K562 (cell line): ENCODE results near the gene SCYL1. TPM values are rescaled to one million over a fixed set of nuclear protein-coding genes. Genes with fewer than 3 reads are reported as not detected.

Source experiments
- AFF1 ChIP-seq, 2 experiments: fragments of 450-650 bp; IDR thresholded peaks; 2 replicates each; pipeline ENCODE4 v1.6.1; 2018; ENCODE audit warnings: mild to moderate bottlenecking in 2 of 2, low read depth in 1 of 2; ENCODE audit not compliant: partially characterized antibody in 2 of 2
- CBX1 ChIP-seq: sonication (generic); IDR thresholded peaks from 2 replicates; pipeline ENCODE4 v1.6.1; 2016; ENCODE audit warnings: antibody characterized with exemption, low read depth, mild to moderate bottlenecking
- CEBPB ChIP-seq: fragments of 450-650 bp; IDR thresholded peaks from 2 replicates; pipeline ENCODE4 v1.6.1; 2016; ENCODE audit warnings: missing genetic modification characterization, missing compliant biosample characterization
- E2F5 ChIP-seq: sonication (generic); formaldehyde crosslinking; IDR thresholded peaks from 2 replicates; pipeline ENCODE4 v1.8.0; 2022; ENCODE audit warnings: mild to moderate bottlenecking, missing genetic modification reagents
- GTF2F1 ChIP-seq: IDR thresholded peaks from 2 replicates; pipeline ENCODE4 v1.6.1; 2011; ENCODE audit warnings: low read depth, low read length, improper control_type of control experiment
- HMG20A ChIP-seq: fragments of 450-650 bp; formaldehyde crosslinking; conservative IDR thresholded peaks from 2 replicates; pipeline ENCODE4 v1.4.0; 2020; ENCODE audit warnings: mild to moderate bottlenecking, mixed read lengths
- KHSRP ChIP-seq: fragments of 450-650 bp; IDR thresholded peaks from 2 replicates; pipeline ENCODE4 v1.6.1; 2017
- KLF1 ChIP-seq: fragments of 450-650 bp; IDR thresholded peaks from 2 replicates; pipeline ENCODE4 v1.6.1; 2016; ENCODE audit warnings: missing genetic modification characterization, missing compliant biosample characterization
- KLF10 ChIP-seq: fragments of 250-450 bp; sonication (Bioruptor Pico); IDR thresholded peaks from 2 replicates; pipeline ENCODE4 v1.6.1; 2021; ENCODE audit warnings: matching md5 sums
- MAFK ChIP-seq: IDR thresholded peaks from 2 replicates; pipeline ENCODE4 v1.6.1; 2011; ENCODE audit warnings: low read length, improper control_type of control experiment
- MBD2 ChIP-seq: sonication (generic); IDR thresholded peaks from 2 replicates; pipeline ENCODE4 v1.6.1; 2016; ENCODE audit warnings: low read depth, borderline replicate concordance
- OTX1 ChIP-seq: fragments of 450-650 bp; formaldehyde crosslinking; IDR thresholded peaks from 2 replicates; pipeline ENCODE4 v1.4.0; 2022; ENCODE audit warnings: mild to moderate bottlenecking
- PHF21A ChIP-seq: fragments of 450-650 bp; IDR thresholded peaks from 2 replicates; pipeline ENCODE4 v1.6.1; 2017; ENCODE audit warnings: low read depth, borderline replicate concordance
- PTRF ChIP-seq: fragments of 450-650 bp; IDR thresholded peaks from 2 replicates; pipeline ENCODE4 v1.6.1; 2016; ENCODE audit warnings: mild to moderate bottlenecking, missing genetic modification characterization, missing compliant biosample characterization
- RAD51 ChIP-seq: fragments of 450-650 bp; IDR thresholded peaks from 2 replicates; pipeline ENCODE4 v1.7.1; 2016; ENCODE audit warnings: low read depth, mild to moderate bottlenecking, borderline replicate concordance
- RBM14 ChIP-seq: fragments of 200-400 bp; formaldehyde crosslinking; IDR thresholded peaks from 2 replicates; pipeline ENCODE4 v1.6.1; 2018; ENCODE audit warnings: low read depth, mild to moderate bottlenecking, low read length, moderate library complexity, borderline replicate concordance; ENCODE audit not compliant: insufficient read depth
- TRIM25 ChIP-seq: fragments of 450-650 bp; IDR thresholded peaks from 2 replicates; pipeline ENCODE4 v1.7.0; 2016; ENCODE audit warnings: borderline replicate concordance
- ZEB2 ChIP-seq: fragments of 450-650 bp; IDR thresholded peaks from 2 replicates; pipeline ENCODE4 v1.6.1; 2016
- ZHX1 ChIP-seq: fragments of 150-350 bp; conservative IDR thresholded peaks from 2 replicates; pipeline ENCODE4 v1.6.1; 2014; ENCODE audit warnings: low read length
- ZNF274 ChIP-seq: IDR thresholded peaks from 2 replicates; pipeline ENCODE4 v1.6.1; 2011; ENCODE audit warnings: low read depth, mild to moderate bottlenecking, low read length, moderate library complexity, borderline replicate concordance
- polyA plus RNA-seq, 8 experiments: library from polyadenylated mRNA; depleted of rRNA in 4 of 8; stranded (reverse) in 5 of 8; unstranded in 3 of 8; fragments of >200 nt; fragmentation: Nextera tagmentation in 2 of 8; fragmentation: Illumina TruSeq in 1 of 8; extraction: Ambion mirVana in 2 of 8; extraction: Trizol in 1 of 8; gene quantifications; 2 replicates each; pipeline versions ENCODE4 v1.2.1 to v1.2.3, GENCODE V29; 2011 to 2014; ENCODE audit warnings: inconsistent platforms in 1 of 8, missing spikeins in 1 of 8
- total RNA-seq, 7 experiments: library from RNA; depleted of rRNA in 6 of 7; stranded (reverse); fragments of >200 nt in 6 of 7; fragmentation: Illumina TruSeq in 2 of 7; extraction: Trizol in 2 of 7; gene quantifications; 2 replicates each; pipeline versions ENCODE4 v1.2.1 to v1.2.3, GENCODE V29; 2011 to 2021; ENCODE audit warnings: low replicate concordance in 1 of 7

SCYL1 gene
- total and polyA plus RNA-seq, 9 of the 15 experiments (the other 6 are each of a cell fraction or from before 2014, with no cell fraction given) = 1.9 to 145 (median 57.6) TPM

- TF ChIP-seq E2F5 (CRISPR knock-in tag) = peak; percentile 98
- no peak for TF ChIP-seq CBX1
- TF ChIP-seq HMG20A (CRISPR knock-in tag) = peak; percentile 18; the same call in 1 of the 2 replicates
- no peak for TF ChIP-seq PTRF (tag)
- no peak for TF ChIP-seq RAD51
- TF ChIP-seq OTX1 (CRISPR knock-in tag) = peak; percentile 98
- TF ChIP-seq ZNF274 = no peak
- no peak for TF ChIP-seq TRIM25
- TF ChIP-seq GTF2F1 = peak; percentile 31; the same call in 1 of the 2 replicates
- TF ChIP-seq ZHX1 = no peak
- no peak for TF ChIP-seq MBD2
- TF ChIP-seq AFF1 (IDR thresholded peaks at IDR 0.05; ENCODE audit: low read depth in 1 of 2, partially characterized antibody in 2 of 2) = peak; percentile 41 to 54
- peak; percentile 92 for TF ChIP-seq KHSRP
- no peak for TF ChIP-seq MAFK
- TF ChIP-seq CEBPB (tag) = peak; percentile 84
- TF ChIP-seq PHF21A = no peak
- 0 out of 2 replicates have a peak, but pooled peaks have one; percentile 61 for TF ChIP-seq RBM14
- no peak for TF ChIP-seq ZEB2
- no peak for TF ChIP-seq KLF1 (tag)
- TF ChIP-seq KLF10 (CRISPR knock-in tag) = peak; percentile 88
Measured at GRCh38 chr11:65502555-65503367, 22.1 kb upstream of the SCYL1 start (continued).
